NCI-H128 (cell line): Measurements from ENCODE around the gene COG1.
A peak's percentile ranks its signal among the peaks of the same experiment; 100 is the strongest.

Experiments
- DNase-seq: peaks from one replicate; lab custom pipeline; 2025; ENCODE audit not compliant: unreplicated experiment; lab: John Stamatoyannopoulos, UW

The COG1 gene

GRCh38 chr17:73226556-73227172, 33.8 kb downstream of the COG1 start:
- no peak for DNase-seq

- no peak for DNase-seq
Observed at GRCh38 chr17:73227379-73227778, 34.5 kb downstream of the COG1 start.

GRCh38 chr17:73227944-73228343, 35.1 kb downstream of the COG1 start:
- DNase-seq = no peak

- DNase-seq = no peak
Observed at GRCh38 chr17:73228748-73229236, 35.9 kb downstream of the COG1 start.

- no peak for DNase-seq
Observed at GRCh38 chr17:73230088-73230487, 37.2 kb downstream of the COG1 start.

- DNase-seq = no peak
Observed at GRCh38 chr17:73231395-73231794, 38.5 kb downstream of the COG1 start.

- peak; percentile 80 for DNase-seq
Observed at GRCh38 chr17:73231841-73232586, 39.2 kb downstream of the COG1 start.

- DNase-seq = no peak
Observed at GRCh38 chr17:73232587-73233373, 39.9 kb downstream of the COG1 start.

- no peak for DNase-seq
Observed at GRCh38 chr17:73234736-73235135, 41.9 kb downstream of the COG1 start.

GRCh38 chr17:73237714-73238113, 44.9 kb downstream of the COG1 start:
- no peak for DNase-seq

GRCh38 chr17:73240561-73240960, 47.7 kb downstream of the COG1 start:
- DNase-seq = no peak

GRCh38 chr17:73247726-73248125, 54.9 kb downstream of the COG1 start:
- no peak for DNase-seq

- no peak for DNase-seq
Observed at GRCh38 chr17:73248532-73248931, 55.7 kb downstream of the COG1 start.

- no peak for DNase-seq
Observed at GRCh38 chr17:73249700-73250099, 56.8 kb downstream of the COG1 start.

GRCh38 chr17:73250851-73251640, 58.2 kb downstream of the COG1 start:
- no peak for DNase-seq

GRCh38 chr17:73251871-73252270, 59.0 kb downstream of the COG1 start:
- DNase-seq = no peak

- DNase-seq = peak; percentile 12
Observed at GRCh38 chr17:73255671-73256181, 62.9 kb downstream of the COG1 start.

GRCh38 chr17:73256220-73256619, 63.4 kb downstream of the COG1 start:
- no peak for DNase-seq

GRCh38 chr17:73257516-73257915, 64.7 kb downstream of the COG1 start:
- no peak for DNase-seq
